GM12878 (cell line): Measurements from ENCODE around the gene TTC31.

Experiments used
- ASH2L ChIP-seq: fragments of 300-600, 200-600 bp; sonication (generic); IDR thresholded peaks from 2 replicates; pipeline ENCODE4 v1.6.1; 2017; ENCODE audit warnings: low read depth, mild to moderate bottlenecking, borderline replicate concordance
- BMI1 ChIP-seq: fragments of 450-650 bp; IDR thresholded peaks from 2 replicates; pipeline ENCODE4 v1.6.1; 2016; ENCODE audit warnings: mild to moderate bottlenecking, moderate library complexity, borderline replicate concordance
- CBFB ChIP-seq: IDR thresholded peaks from 2 replicates; pipeline ENCODE4 v1.6.1; 2016; ENCODE audit warnings: antibody characterized with exemption, low read depth
- CBX3 ChIP-seq: fragments of 200-600 bp; sonication (generic); IDR thresholded peaks from 2 replicates; pipeline ENCODE4 v1.6.1; 2016; ENCODE audit warnings: low read depth, borderline replicate concordance
- CTCF ChIP-seq, 3 experiments: IDR thresholded peaks in 2 of 3; conservative IDR thresholded peaks in 1 of 3; 2 replicates each; pipeline ENCODE4 v1.5.1; 2011; ENCODE audit warnings: low read depth in 3 of 3, low read length in 3 of 3, mild to moderate bottlenecking in 3 of 3, control low read depth in 2 of 3, moderate library complexity in 2 of 3, inconsistent platforms in 1 of 3, mixed read lengths in 1 of 3; ENCODE audit not compliant: control insufficient read depth in 2 of 3, insufficient read depth in 1 of 3; ENCODE audit errors: extremely low read depth in 1 of 3
- HDAC2 ChIP-seq: fragments of 200-600 bp; sonication (generic); IDR thresholded peaks from 2 replicates; pipeline ENCODE4 v1.6.1; 2017
- JUND ChIP-seq: IDR thresholded peaks from 2 replicates; pipeline ENCODE4 v1.6.1; 2012; ENCODE audit warnings: low read depth, mild to moderate bottlenecking, low read length, improper control_type of control experiment, moderate library complexity
- POLR2A ChIP-seq: IDR thresholded peaks from 2 replicates; pipeline ENCODE4 v1.6.1; 2011; ENCODE audit warnings: low read depth, mild to moderate bottlenecking, low read length
- ZBTB33 ChIP-seq: fragments of 450-650 bp; IDR thresholded peaks from 2 replicates; pipeline ENCODE4 v1.6.1; 2017; ENCODE audit warnings: mild to moderate bottlenecking

GRCh38 chr2:74439373-74439772 is 43.5 kb upstream of the TTC31 start:
- TF ChIP-seq POLR2A = no peak
- TF ChIP-seq ZBTB33 = no peak
- no peak for TF ChIP-seq JUND
- TF ChIP-seq CTCF (IDR thresholded peaks at IDR 0.05 in 2 of 3, conservative IDR thresholded peaks at IDR 0.05 in 1 of 3; ENCODE audit: control insufficient read depth in 2 of 3, extremely low read depth in 1 of 3, insufficient read depth in 1 of 3, low read depth in 3 of 3, low read length in 3 of 3) = no peak
- no peak for TF ChIP-seq ASH2L
- no peak for TF ChIP-seq CBX3
- TF ChIP-seq BMI1 = no peak
- TF ChIP-seq HDAC2 = no peak
- TF ChIP-seq CBFB = no peak
